ENCODE results near the gene MAGI2.

The MAGI2 gene

GRCh38 chr7:78072201-78072590, 1381.3 kb downstream of the MAGI2 start:
- TF ChIP-seq BACH2 (CRISPR knock-in tag; IDR thresholded peaks at IDR 0.05; ENCODE audit: borderline replicate concordance) (no peak), CSRNP3 (CRISPR knock-in tag; IDR thresholded peaks at IDR 0.05) (no peak), PPARA (CRISPR knock-in tag; IDR thresholded peaks at IDR 0.05; ENCODE audit: borderline replicate concordance) (no peak)
- ATAC-seq, result no peak

GRCh38 chr7:78071491-78072200, 1381.8 kb downstream of the MAGI2 start:
- no peak for ATAC-seq
- TF ChIP-seq ZNF565 (CRISPR knock-in tag; conservative IDR thresholded peaks at IDR 0.05; ENCODE audit: low read depth) (no peak), CREB5 (CRISPR knock-in tag; IDR thresholded peaks at IDR 0.05; ENCODE audit: low read depth) (no peak), SNAI2 (CRISPR knock-in tag; IDR thresholded peaks at IDR 0.05) (no peak), ARNTL (CRISPR knock-in tag; IDR thresholded peaks at IDR 0.05; ENCODE audit: borderline replicate concordance, low read depth) (no peak), ZFP30 (CRISPR knock-in tag; IDR thresholded peaks at IDR 0.05) (no peak), BACH2 (CRISPR knock-in tag; IDR thresholded peaks at IDR 0.05; ENCODE audit: borderline replicate concordance) (no peak), POU6F1 (CRISPR knock-in tag; IDR thresholded peaks at IDR 0.05; ENCODE audit: borderline replicate concordance, low read depth) (no peak), PATZ1 (CRISPR knock-in tag; IDR thresholded peaks at IDR 0.05; ENCODE audit: borderline replicate concordance) (no peak), ISL1 (CRISPR knock-in tag; IDR thresholded peaks at IDR 0.05) (no peak), TSHZ2 (CRISPR knock-in tag; IDR thresholded peaks at IDR 0.05) (no peak), ZNF70 (CRISPR knock-in tag; IDR thresholded peaks at IDR 0.05) (no peak), ZFP3 (CRISPR knock-in tag; IDR thresholded peaks at IDR 0.05) (no peak), ZNF8 (CRISPR knock-in tag; IDR thresholded peaks at IDR 0.05) (no peak)

- TF ChIP-seq TSHZ2 (CRISPR knock-in tag; IDR thresholded peaks at IDR 0.05) (no peak), PPARA (CRISPR knock-in tag; IDR thresholded peaks at IDR 0.05; ENCODE audit: borderline replicate concordance) (no peak), PATZ1 (CRISPR knock-in tag; IDR thresholded peaks at IDR 0.05; ENCODE audit: borderline replicate concordance) (no peak), OSR1 (CRISPR knock-in tag; IDR thresholded peaks at IDR 0.05) (no peak), RARB (CRISPR knock-in tag; IDR thresholded peaks at IDR 0.05) (no peak), SNAI2 (CRISPR knock-in tag; IDR thresholded peaks at IDR 0.05) (no peak), GLIS3 (CRISPR knock-in tag; IDR thresholded peaks at IDR 0.05) (no peak), POU6F1 (CRISPR knock-in tag; IDR thresholded peaks at IDR 0.05; ENCODE audit: borderline replicate concordance, low read depth) (no peak), CSDC2 (CRISPR knock-in tag; IDR thresholded peaks at IDR 0.05) (no peak)
- no peak for ATAC-seq
Measured at GRCh38 chr7:78066599-78066998, 1386.9 kb downstream of the MAGI2 start.

All from SK-N-SH treated with all-trans-retinoic acid at 6 μM for 48 hours (cell line).